Spleen (tissue), 11 donors: ENCODE results near the gene LCE1E. TPM values are rescaled to one million over a fixed set of nuclear protein-coding genes. Genes with fewer than 3 reads are reported as not detected.

Experiments
- DNase-seq: peaks from one replicate; pipeline ENCODE4 v3.0.0-alpha.2; 2020
- H3K27ac ChIP-seq, 8 donors: fragments of 200-600 bp; sonication (generic) in 7 of 8; 1 replicate in 4 of 8; 2 replicates in 4 of 8; pipeline versions ENCODE4 v1.5.0 to v1.8.0; 2016 to 2021; ENCODE audit warnings: inconsistent platforms in 4 of 8, mild to moderate bottlenecking in 4 of 8, moderate library complexity in 1 of 8
- H3K27me3 ChIP-seq, 7 donors: fragments of 200-600 bp; sonication (generic) in 6 of 7; replicated peaks in 1 of 7; 1 replicate in 4 of 7; 2 replicates in 3 of 7; pipeline versions ENCODE4 v1.5.0 to v1.8.0; 2016 to 2021; ENCODE audit warnings: inconsistent platforms in 3 of 7, mild to moderate bottlenecking in 1 of 7
- H3K36me3 ChIP-seq, 6 donors: fragments of 200-600 bp; sonication (generic) in 5 of 6; 1 replicate in 4 of 6; 2 replicates in 2 of 6; pipeline versions ENCODE4 v1.5.0 to v1.8.0; 2016 to 2021; ENCODE audit warnings: inconsistent platforms in 2 of 6
- H3K4me1 ChIP-seq, 6 donors: fragments of 200-600 bp; sonication (generic) in 5 of 6; 1 replicate in 3 of 6; 2 replicates in 3 of 6; pipeline versions ENCODE4 v1.5.0 to v1.8.0; 2016 to 2021; ENCODE audit warnings: inconsistent platforms in 3 of 6
- H3K4me3 ChIP-seq, 8 donors: fragments of 200-600 bp; sonication (generic) in 7 of 8; 1 replicate in 4 of 8; 2 replicates in 4 of 8; pipeline versions ENCODE4 v1.5.0 to v1.8.0; 2016 to 2021; ENCODE audit warnings: inconsistent platforms in 4 of 8, mild to moderate bottlenecking in 4 of 8, moderate library complexity in 2 of 8
- H3K9me3 ChIP-seq, 8 donors: fragments of 200-600 bp; sonication (generic) in 7 of 8; 1 replicate in 4 of 8; 2 replicates in 4 of 8; pipeline versions ENCODE4 v1.5.0 to v1.8.0; 2016 to 2021; ENCODE audit warnings: inconsistent platforms in 4 of 8
- CTCF ChIP-seq, 11 experiments: fragments of 200-600 bp in 7 of 11; fragments of 450-650 bp in 4 of 11; sonication (generic) in 4 of 11; IDR thresholded peaks in 8 of 11; conservative IDR thresholded peaks in 3 of 11; 1 replicate in 7 of 11; 2 replicates in 4 of 11; pipeline versions ENCODE4 v1.4.0 to v1.8.0; 2016 to 2021; ENCODE audit warnings: antibody characterized with exemption in 11 of 11, inconsistent platforms in 4 of 11, mild to moderate bottlenecking in 1 of 11
- POLR2A ChIP-seq, 3 donors: fragments of 450-650 bp; IDR thresholded peaks; one replicate each; pipeline ENCODE4 v1.5.1; 2017; ENCODE audit warnings: antibody characterized with exemption in 3 of 3, mild to moderate bottlenecking in 1 of 3
- POLR2AphosphoS5 ChIP-seq, 3 donors: sonication (generic); formaldehyde crosslinking; IDR thresholded peaks; one replicate each; pipeline ENCODE4 v1.5.1; 2017; ENCODE audit warnings: antibody characterized with exemption in 3 of 3
- WGBS, 5 donors: extraction: QIAGEN DNeasy Blood & Tissue Kit in 3 of 5; methylation state at CpG; one replicate each; pipeline versions ENCODE4 v1.1.5 to v1.1.7; 2013 to 2018; 5-methylcytosine and 5-hydroxymethylcytosine counted together
- intact Hi-C: fragments of 100-400 bp; cut with DNase I; formaldehyde crosslinking; loops from one replicate; pipeline ENCODE4 v1.15.0; 2023; ENCODE audit warnings: low total_unique reads
- polyA plus RNA-seq, 3 donors: library from polyadenylated mRNA; stranded (reverse); fragments of 200-250 nt; gene quantifications; one replicate each; pipeline ENCODE4 v1.2.1, GENCODE V29; 2013
- total RNA-seq, 7 donors: library from RNA; depleted of rRNA in 3 of 7; stranded (reverse); fragments of >200 nt in 3 of 7; fragmentation: NEBNext Ultra II Directional in 4 of 7; extraction: Animal tissue kit (Norgen Biotek cat#: 25700) in 4 of 7; gene quantifications; one replicate each; pipeline versions ENCODE4 v1.1.0 to v1.2.1, GENCODE V29; 2016 to 2021
- donor health status: healthy with polysubstance abuse.
- donor health status: DM: no; HTN: no; CAD: no; lungs with moderate emphysema.
- donor health status: DM: no; HTN: no; CAD: no.
- donor health status: Bipolar disorder and iron deficiency.
- donor health status: healthy.
- donor health status: DM: no; HTN: no; CAD: no.
- donor health status: DM: yes; HTN: yes; CAD: no.

Gene LCE1E
- total and polyA plus RNA-seq, 10 donors, result not detected

GRCh38 chr1:152801333-152801732 lies 15.3 kb downstream of the LCE1E start:
- DNase-seq, result no peak
- intact Hi-C loops, result no loop called here
- no peaks in the 10 kb centered on the region for H3K36me3 ChIP-seq
- H3K4me3 ChIP-seq, result no peak overlapping the region
- H3K4me1 ChIP-seq, result no peaks in the 10 kb centered on the region
- no peaks in the 10 kb centered on the region for H3K9me3 ChIP-seq
- H3K27me3 ChIP-seq, result peaks cover 0 to 25% (median 0%) of the 10 kb centered on the region in 7 donors
- WGBS, 5 donors, result 57 to 71% (median 59%) methylated on average over 1 of the region's 1 CpG
- H3K27ac ChIP-seq, result no peak overlapping the region
- no peak for TF ChIP-seq POLR2AphosphoS5 (IDR thresholded peaks at IDR 0.05)
- TF ChIP-seq POLR2A (IDR thresholded peaks at IDR 0.05), result no peak
- TF ChIP-seq CTCF (IDR thresholded peaks at IDR 0.05 in 8 of 11, conservative IDR thresholded peaks at IDR 0.05 in 3 of 11), result no peak

GRCh38 chr1:152806576-152806975 lies 20.5 kb downstream of the LCE1E start, which contains the start of gene LCE1C:
Gene LCE1C, minus strand, starts transcription at chr1:152806651. Its CDS starts 1,173 bp downstream, at chr1:152805478.
- TF ChIP-seq CTCF (IDR thresholded peaks at IDR 0.05 in 8 of 11, conservative IDR thresholded peaks at IDR 0.05 in 3 of 11), result no peak
- TF ChIP-seq POLR2AphosphoS5 (IDR thresholded peaks at IDR 0.05), result no peak
- no peak for TF ChIP-seq POLR2A (IDR thresholded peaks at IDR 0.05)
- H3K27ac ChIP-seq, result no peak within 1 kb of the TSS
- no peaks in the 10 kb centered on the region for H3K4me1 ChIP-seq
- H3K4me3 ChIP-seq, result no peak within 1 kb of the TSS
- H3K36me3 ChIP-seq, result no peaks in the 10 kb centered on the region
- WGBS, 5 donors, result 49 to 69% (median 57%) methylated on average over 3 of the region's 3 CpGs
- DNase-seq, result no peak
- H3K9me3 ChIP-seq, result peaks cover 0 to 4% (median 0%) of the 10 kb centered on the region in 8 donors
- H3K27me3 ChIP-seq, result peaks cover 0 to 37% (median 0%) of the 10 kb centered on the region in 7 donors
- intact Hi-C loops, result no loop called here

GRCh38 chr1:152811050-152811449 lies 25.0 kb downstream of the LCE1E start:
- TF ChIP-seq POLR2A (IDR thresholded peaks at IDR 0.05) (no peak), CTCF (IDR thresholded peaks at IDR 0.05 in 8 of 11, conservative IDR thresholded peaks at IDR 0.05 in 3 of 11) (no peak), POLR2AphosphoS5 (IDR thresholded peaks at IDR 0.05) (no peak)
- 63 to 81% (median 75%) methylated on average over 2 of the region's 2 CpGs for WGBS, 5 donors
- Histone ChIP-seq H3K4me3 (no peak overlapping the region), H3K9me3 (peaks cover 0 to 7% (median 0%) of the 10 kb centered on the region in 8 donors), H3K4me1 (no peaks in the 10 kb centered on the region), H3K27ac (no peak overlapping the region), H3K27me3 (peaks cover 0 to 24% (median 0%) of the 10 kb centered on the region in 7 donors), H3K36me3 (no peaks in the 10 kb centered on the region)
- no peak for DNase-seq
- intact Hi-C loops, result no loop called here

GRCh38 chr1:152811671-152812070 lies 25.6 kb downstream of the LCE1E start, which contains the start of gene LCE1B:
Gene LCE1B, plus strand, starts transcription at chr1:152811971. Its CDS starts 476 bp downstream, at chr1:152812447.
- Histone ChIP-seq H3K36me3 (no peaks in the 10 kb centered on the region), H3K27ac (no peak within 1 kb of the TSS), H3K9me3 (peaks cover 0 to 7% (median 0%) of the 10 kb centered on the region in 8 donors), H3K4me1 (no peaks in the 10 kb centered on the region), H3K27me3 (peaks cover 0 to 19% (median 0%) of the 10 kb centered on the region in 7 donors), H3K4me3 (no peak within 1 kb of the TSS)
- intact Hi-C loops, result no loop called here
- DNase-seq, result no peak
- TF ChIP-seq POLR2AphosphoS5 (IDR thresholded peaks at IDR 0.05) (no peak), CTCF (IDR thresholded peaks at IDR 0.05 in 8 of 11, conservative IDR thresholded peaks at IDR 0.05 in 3 of 11) (no peak), POLR2A (IDR thresholded peaks at IDR 0.05) (no peak)
- WGBS, 5 donors, result 67 to 93% (median 88%) methylated on average over 2 of the region's 2 CpGs
